ENCODE measurements around the gene KLHL5.

DNA sequence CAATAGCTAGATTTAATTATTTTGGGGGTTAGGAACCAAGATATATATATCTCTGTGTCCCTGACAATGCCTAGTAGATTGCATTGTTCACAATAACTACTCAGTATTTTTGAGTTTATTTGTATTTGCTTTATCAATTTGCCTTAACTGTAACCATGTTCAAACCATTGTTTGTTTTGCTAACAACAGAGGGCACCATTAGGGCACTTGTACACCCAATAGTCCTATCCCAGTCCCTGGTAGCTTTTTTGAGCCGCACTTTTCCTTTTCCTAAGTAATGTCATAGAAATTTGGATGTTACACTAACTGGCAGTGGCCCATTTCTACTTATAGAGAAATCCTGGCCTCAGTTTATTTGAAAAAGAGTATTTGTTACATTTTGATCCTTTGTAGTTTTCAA is 575 bp upstream of the KLHL5 start:
- TF ChIP-seq, protein P1, sequence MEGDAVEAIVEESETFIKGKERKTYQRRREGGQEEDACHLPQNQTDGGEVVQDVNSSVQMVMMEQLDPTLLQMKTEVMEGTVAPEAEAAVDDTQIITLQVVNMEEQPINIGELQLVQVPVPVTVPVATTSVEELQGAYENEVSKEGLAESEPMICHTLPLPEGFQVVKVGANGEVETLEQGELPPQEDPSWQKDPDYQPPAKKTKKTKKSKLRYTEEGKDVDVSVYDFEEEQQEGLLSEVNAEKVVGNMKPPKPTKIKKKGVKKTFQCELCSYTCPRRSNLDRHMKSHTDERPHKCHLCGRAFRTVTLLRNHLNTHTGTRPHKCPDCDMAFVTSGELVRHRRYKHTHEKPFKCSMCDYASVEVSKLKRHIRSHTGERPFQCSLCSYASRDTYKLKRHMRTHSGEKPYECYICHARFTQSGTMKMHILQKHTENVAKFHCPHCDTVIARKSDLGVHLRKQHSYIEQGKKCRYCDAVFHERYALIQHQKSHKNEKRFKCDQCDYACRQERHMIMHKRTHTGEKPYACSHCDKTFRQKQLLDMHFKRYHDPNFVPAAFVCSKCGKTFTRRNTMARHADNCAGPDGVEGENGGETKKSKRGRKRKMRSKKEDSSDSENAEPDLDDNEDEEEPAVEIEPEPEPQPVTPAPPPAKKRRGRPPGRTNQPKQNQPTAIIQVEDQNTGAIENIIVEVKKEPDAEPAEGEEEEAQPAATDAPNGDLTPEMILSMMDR (IDR thresholded peaks at IDR 0.05 in 4 of 5, conservative IDR thresholded peaks at IDR 0.05 in 1 of 5): no peak
- no peak for TF ChIP-seq POLR2A (IDR thresholded peaks at IDR 0.05)

Data from gastrocnemius medialis (tissue), 4 donors.